ENCODE results near the gene ANKLE1. TPM values are rescaled to one million over a fixed set of nuclear protein-coding genes. Genes with fewer than 3 reads are reported as not detected.

ANKLE1 gene
- total and polyA plus RNA-seq, 10 of the 15 experiments (the other 5 are each of a cell fraction or from before 2014, with no cell fraction given): 2.2 to 17.9 (median 10.9) TPM

GRCh38 chr19:17281391-17282304, at the start of gene ANKLE1 (continued):
- TF ChIP-seq ZNF384 (IDR thresholded peaks at IDR 0.05; ENCODE audit: borderline replicate concordance, low read depth, low read length) (no peak), MAX (IDR thresholded peaks at IDR 0.05; ENCODE audit: low read depth, low read length) (peak; percentile 87), ZNF207 (IDR thresholded peaks at IDR 0.05; ENCODE audit: borderline replicate concordance) (0 out of 2 replicates have a peak, but pooled peaks have one; percentile 30), BHLHE40 (IDR thresholded peaks at IDR 0.05; ENCODE audit: borderline replicate concordance in 1 of 2, low read depth in 2 of 2, low read length in 1 of 2) (0 out of 4 replicates have a peak, but pooled peaks of 1 of the 2 experiments have one; percentile 38), SMAD1 (IDR thresholded peaks at IDR 0.05; ENCODE audit: low read depth, partially characterized antibody) (no peak), ETV6 (conservative IDR thresholded peaks at IDR 0.05 in 1 of 2, IDR thresholded peaks at IDR 0.05 in 1 of 2; ENCODE audit: borderline replicate concordance in 1 of 2, low read depth in 1 of 2) (no peak), NRF1 (conservative IDR thresholded peaks at IDR 0.05; ENCODE audit: low read depth, low read length) (0 out of 2 replicates have a peak, but pooled peaks have one; percentile 28), PKNOX1 (IDR thresholded peaks at IDR 0.05) (no peak), MTA3 (IDR thresholded peaks at IDR 0.05; ENCODE audit: borderline replicate concordance, low read length) (no peak), NR2C1 (IDR thresholded peaks at IDR 0.05) (no peak), SREBF2 (IDR thresholded peaks at IDR 0.05; ENCODE audit: low read length) (no peak), NBN (IDR thresholded peaks at IDR 0.05) (0 out of 2 replicates have a peak, but pooled peaks have one; percentile 22)

Measured in GM12878 (cell line).